Caki2 (cell line): ENCODE data around the gene PRDM12. TPM values are rescaled to one million over a fixed set of nuclear protein-coding genes. Genes with fewer than 3 reads are reported as not detected.

ENCODE experiments used
- DNase-seq: peaks from one replicate; pipeline ENCODE4 v3.0.0-alpha.2; 2015; ENCODE audit warnings: low read depth
- in situ Hi-C: cut with HindIII; loops from 2 replicates; pipeline ENCODE4 v1.10.0; 2016; ENCODE audit warnings: low sequenced_read_pairs, low pct_unique_long_range_greater_than_20kb, mixed read lengths
- total RNA-seq: library from RNA; depleted of rRNA; stranded (reverse); fragments of >200 nt; shearing (Covaris generic); gene quantifications from 2 replicates; pipeline ENCODE4 v1.2.3, GENCODE V29; 2014; ENCODE audit warnings: low replicate concordance; rRNA removed

The PRDM12 gene
- total RNA-seq, result not detected in 2 replicates

DNA sequence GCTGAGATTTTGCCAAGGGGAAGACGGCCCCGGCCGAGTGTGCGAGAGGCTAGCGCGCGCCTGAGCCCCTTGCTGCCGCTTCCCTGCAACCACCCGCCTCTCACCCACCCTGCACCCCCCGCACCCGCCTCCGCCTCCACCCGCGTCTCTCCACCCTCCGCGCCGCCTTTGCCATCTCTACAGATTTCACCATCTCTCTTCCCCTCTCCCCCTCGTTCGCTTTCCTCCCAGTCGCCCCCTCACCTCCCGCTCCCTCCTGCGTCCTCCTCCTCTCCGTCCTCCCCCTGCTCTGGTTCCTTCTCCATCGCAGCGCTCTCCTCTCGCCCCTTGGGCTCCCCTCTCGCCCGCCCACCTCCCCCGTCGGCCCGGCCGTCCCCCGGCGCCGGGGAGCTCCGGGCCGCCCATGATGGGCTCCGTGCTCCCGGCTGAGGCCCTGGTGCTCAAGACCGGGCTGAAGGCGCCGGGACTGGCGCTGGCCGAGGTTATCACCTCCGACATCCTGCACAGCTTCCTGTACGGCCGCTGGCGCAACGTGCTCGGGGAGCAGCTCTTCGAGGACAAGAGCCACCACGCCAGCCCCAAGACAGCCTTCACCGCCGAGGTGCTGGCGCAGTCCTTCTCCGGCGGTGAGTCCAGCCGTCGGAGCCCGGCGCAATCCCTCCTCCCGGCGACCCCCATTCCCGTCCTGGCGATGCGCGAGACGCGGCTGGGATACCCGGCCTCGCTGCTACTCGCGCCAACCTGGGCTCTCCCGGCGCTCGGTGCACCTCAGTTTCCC lies at the start of gene PRDM12:
PRDM12 (plus strand) TSS at position 344 of the 778 bp plus-strand sequence; CDS start at position 404, 60 bp downstream.
- DNase-seq, result no peak
- in situ Hi-C loops, result no loop called here

GRCh38 chr9:130616451-130616850 lies 47.9 kb upstream of the PRDM12 start:
- in situ Hi-C loops, result no loop called here
- no peak for DNase-seq

- in situ Hi-C loops, result no loop called here
- DNase-seq, result no peak
Measured at GRCh38 chr9:130623466-130623865, 40.9 kb upstream of the PRDM12 start.

- in situ Hi-C loops, result no loop called here
- DNase-seq, result no peak
Measured at GRCh38 chr9:130624154-130624553, 40.2 kb upstream of the PRDM12 start.

GRCh38 chr9:130626249-130626996 lies 38.0 kb upstream of the PRDM12 start:
- DNase-seq, result no peak
- in situ Hi-C loops, result no loop called here

- in situ Hi-C loops, result no loop called here
- DNase-seq, result no peak
Measured at GRCh38 chr9:130627051-130627450, 37.3 kb upstream of the PRDM12 start.

DNA sequence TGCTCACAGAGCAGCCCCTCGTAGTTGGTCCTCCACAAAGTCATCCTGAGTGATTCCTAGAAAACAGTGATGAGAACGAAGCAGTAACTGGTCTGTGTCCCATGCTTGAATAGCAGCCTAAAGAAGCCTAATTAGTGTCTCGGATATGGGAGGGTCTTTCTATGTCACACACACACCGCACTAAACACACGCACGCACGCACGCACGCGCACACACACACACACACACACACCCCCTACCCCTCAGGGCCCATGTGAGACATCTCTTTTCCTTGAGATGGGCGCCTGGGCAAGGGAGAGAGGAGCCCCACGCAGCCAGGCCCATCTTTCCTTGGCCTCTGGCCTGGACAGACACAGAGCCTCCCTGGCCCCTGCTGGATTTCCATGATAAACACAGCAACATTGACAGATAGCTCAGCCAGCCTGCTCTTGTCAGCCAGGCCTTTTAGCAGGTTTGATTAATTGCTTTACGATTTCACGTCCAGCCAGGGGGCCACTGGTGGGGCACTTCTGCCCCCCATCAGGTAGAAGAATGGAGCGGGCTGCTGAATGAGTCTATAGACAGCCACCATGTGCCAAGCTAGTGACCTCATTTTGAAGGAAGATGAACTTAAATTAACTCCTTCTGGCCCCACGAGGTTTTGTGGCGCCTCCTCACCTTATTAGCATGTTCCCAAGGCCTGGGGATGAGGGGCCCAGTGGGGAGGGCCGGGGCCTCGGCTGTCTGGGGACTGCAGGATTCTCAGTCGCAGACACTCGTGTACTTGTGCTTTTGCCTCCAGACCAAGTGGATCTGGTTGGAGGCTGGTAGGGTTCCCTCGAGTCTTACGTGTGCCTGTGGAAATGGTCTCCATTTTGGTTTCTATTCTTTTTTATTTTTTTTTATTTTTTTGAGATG lies 36.2 kb upstream of the PRDM12 start:
- in situ Hi-C loops, result no loop called here
- DNase-seq, result no peak

- in situ Hi-C loops, result no loop called here
- DNase-seq, result no peak
Measured at GRCh38 chr9:130629443-130630070, 34.8 kb upstream of the PRDM12 start.

DNA sequence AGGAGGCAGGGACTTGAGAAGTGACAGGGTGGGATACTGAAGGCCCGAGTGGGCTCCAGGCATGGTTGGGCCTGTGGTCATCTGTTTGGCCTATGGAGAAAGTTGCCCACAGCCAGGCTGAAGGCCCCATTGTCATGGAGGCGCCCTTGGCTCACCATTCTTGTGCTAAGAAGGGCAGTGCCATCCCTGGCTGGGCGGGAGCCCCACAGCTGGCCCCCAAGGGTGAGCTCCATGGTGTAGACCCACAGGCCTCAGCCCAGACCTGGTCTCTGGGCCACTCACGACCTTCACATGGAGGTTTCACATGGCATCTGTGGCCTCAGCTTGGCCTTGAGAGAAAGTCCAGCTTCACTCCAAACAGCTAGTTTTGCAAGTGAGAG lies 34.3 kb upstream of the PRDM12 start:
- DNase-seq, result no peak
- in situ Hi-C loops, result no loop called here

- in situ Hi-C loops, result no loop called here
- DNase-seq, result no peak
Measured at GRCh38 chr9:130630506-130631330, 33.7 kb upstream of the PRDM12 start.

DNA sequence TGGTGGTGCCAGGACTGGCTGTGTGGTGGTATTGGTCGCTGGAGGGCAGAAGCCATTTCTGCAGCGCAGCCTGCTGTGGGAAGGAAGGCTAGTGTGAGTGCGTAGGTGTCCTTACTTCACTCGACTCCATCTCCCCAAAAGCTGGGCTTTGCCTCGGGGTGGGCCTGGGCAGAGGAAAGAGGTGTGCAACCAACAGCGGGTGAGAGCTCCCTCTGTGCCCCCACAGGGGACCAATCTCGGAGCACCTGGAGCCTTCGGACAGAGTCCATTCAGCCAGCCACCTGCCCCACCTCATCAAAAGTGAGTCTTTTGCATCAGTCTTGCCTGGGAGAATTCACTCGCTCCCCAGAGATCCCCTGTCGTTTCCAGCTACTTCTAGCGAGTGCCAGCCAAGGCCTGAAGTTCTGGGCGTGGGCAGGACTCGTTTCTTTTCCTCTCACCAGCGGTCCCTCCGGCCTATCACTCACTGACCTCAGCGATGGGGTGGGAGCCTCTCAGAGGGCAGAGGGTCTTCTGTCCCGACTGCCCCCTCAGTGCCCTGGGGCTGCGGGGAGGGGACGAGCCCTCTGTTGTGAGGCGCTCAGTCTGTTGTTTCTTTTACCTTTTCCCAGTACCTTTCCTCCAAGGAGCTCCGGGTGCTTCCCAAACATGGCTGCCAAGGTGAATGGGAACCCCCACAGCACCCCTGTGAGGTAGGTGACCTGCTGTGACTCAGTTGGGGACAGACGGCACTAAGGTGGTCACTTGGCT lies 32.9 kb upstream of the PRDM12 start:
- in situ Hi-C loops, result no loop called here
- DNase-seq, result no peak

DNA sequence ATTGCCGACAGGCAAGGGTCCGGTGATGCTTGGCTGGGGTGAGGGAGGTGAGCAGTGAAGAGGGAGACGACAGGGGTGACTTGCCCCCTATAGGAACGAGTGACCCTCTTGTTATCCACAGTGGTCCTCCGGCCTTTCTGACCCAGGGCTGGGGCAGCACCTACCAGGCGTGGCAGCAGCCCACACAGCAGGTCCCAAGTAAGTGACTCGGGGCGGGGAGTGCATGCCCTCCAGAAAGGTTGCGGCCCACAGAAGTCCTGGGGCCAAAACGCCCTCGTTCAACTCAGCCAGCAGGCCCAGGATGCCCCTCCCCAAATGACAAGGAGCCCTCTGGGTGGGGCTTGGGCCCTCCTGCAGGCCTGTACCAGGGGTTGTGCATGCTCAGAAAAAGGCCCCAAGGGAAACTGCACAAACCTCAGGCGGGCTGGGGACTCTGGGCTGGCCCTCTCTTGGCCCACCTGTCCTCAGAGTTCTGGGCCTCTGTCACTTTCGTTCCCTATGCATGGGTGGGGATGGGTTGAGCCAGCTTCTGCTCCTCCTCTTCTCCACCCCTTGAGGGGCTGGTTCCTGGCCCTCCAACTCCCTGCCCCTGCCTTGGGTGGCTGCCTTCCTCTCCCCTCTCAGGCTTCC lies 32.2 kb upstream of the PRDM12 start:
- no peak for DNase-seq
- in situ Hi-C loops, result no loop called here

GRCh38 chr9:130632841-130633240 lies 31.6 kb upstream of the PRDM12 start:
- in situ Hi-C loops, result no loop called here
- DNase-seq, result no peak

DNA sequence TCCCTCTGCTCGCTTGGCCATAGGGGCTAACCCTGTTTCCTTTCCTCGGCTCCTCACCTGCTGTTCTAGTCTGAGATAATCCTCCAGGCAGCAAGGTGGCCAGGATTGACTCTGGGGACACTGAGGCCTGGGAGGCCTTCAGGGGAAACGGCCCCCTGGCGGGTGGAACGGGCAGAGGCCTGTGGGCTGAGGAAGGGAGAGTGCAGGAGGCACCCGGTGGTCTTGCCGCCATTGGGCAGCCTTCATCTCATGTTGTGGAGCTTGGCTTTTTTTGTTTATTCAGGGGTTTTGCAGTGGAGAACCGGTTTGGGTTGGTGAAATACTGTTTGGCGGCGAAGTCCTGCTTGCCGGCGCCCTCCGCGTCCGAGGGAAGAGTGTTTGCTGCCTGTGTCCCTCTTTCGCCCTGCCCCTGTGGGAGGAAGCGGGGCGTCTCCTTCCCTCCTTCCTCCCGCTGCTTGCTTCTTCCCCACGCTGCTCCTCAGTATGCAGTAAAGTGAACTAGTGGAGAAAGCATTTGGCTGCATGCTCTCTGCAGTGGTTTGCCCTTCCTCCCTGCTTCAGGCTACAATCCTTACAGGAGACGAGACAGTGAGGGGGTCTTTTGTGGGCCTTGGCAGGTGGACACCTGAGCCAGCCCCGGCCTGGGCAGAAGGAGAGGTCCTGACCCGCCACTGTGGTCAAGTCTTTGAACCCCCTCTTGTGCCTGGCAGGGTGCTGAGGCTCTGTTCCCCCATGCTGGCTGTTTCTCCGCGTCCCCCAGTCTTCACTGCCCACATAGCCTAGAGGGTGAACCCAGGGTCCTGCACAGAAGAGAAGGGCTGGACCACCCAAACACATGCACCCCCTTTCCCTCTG lies 30.8 kb upstream of the PRDM12 start:
- DNase-seq, result no peak
- in situ Hi-C loops, result no loop called here

DNA sequence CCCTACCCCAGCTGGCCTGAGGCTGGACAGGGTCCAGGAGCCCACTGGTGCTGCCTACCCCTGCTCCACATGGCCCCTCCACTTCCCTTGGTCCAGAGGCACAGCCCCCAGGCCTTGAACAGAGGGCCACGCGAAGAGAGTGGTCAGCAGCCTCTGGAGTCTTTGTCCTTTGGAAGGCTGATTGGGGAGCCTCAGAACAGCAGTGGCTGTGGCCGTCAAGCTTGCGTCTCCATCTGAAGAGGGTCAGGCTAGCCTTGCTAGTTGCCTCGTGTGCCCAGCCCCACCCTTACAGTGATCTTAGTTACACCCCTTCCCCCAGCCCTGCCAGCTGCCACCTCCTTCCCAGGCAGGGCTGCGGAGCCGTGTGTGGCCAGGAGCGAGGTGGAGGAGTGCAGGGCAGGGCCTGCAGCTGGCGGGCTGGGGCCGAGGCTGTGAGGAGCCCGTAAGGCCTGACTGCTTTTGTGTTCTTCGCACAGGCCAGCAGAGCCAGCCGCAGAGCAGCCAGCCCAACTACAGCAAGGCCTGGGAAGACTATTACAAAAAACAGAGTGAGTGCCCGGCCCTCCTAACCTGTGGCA lies 30.1 kb upstream of the PRDM12 start:
- in situ Hi-C loops, result no loop called here
- no peak for DNase-seq
